Smooth muscle cell (in vitro differentiated cells): ENCODE data around the gene CIAO2A. TPM values are rescaled to one million over a fixed set of nuclear protein-coding genes. Genes with fewer than 3 reads are reported as not detected.

Experiments
- DNase-seq: peaks from one replicate; lab custom pipeline; 2025; ENCODE audit not compliant: unreplicated experiment; lab: John Stamatoyannopoulos, UW
- H2AFZ ChIP-seq: fragments of 200-600 bp; sonication (generic); 2 replicates; pipeline ENCODE4 v1.6.0; 2016; ENCODE audit warnings: antibody characterized with exemption, low read depth, mild to moderate bottlenecking
- H3F3A ChIP-seq: fragments of 200-600 bp; sonication (generic); 2 replicates; pipeline ENCODE4 v1.6.0; 2017; ENCODE audit warnings: antibody characterized with exemption, low read depth
- H3K27ac ChIP-seq: fragments of 200-600 bp; sonication (generic); 2 replicates; pipeline ENCODE4 v1.5.1; 2016; ENCODE audit warnings: low read depth, mild to moderate bottlenecking
- H3K27me3 ChIP-seq: fragments of 200-600 bp; sonication (generic); 2 replicates; pipeline ENCODE4 v1.6.1; 2016; ENCODE audit warnings: low read depth, mild to moderate bottlenecking
- H3K36me3 ChIP-seq: fragments of 200-600 bp; sonication (generic); 2 replicates; pipeline ENCODE4 v1.5.1; 2016; ENCODE audit warnings: low read depth
- H3K4me1 ChIP-seq: fragments of 200-600 bp; sonication (generic); 2 replicates; pipeline ENCODE4 v1.5.1; 2016; ENCODE audit warnings: low read depth
- H3K4me2 ChIP-seq: fragments of 200-600 bp; sonication (generic); 2 replicates; pipeline ENCODE4 v1.6.0; 2016; ENCODE audit warnings: mild to moderate bottlenecking
- H3K4me3 ChIP-seq: fragments of 200-600 bp; sonication (generic); 2 replicates; pipeline ENCODE4 v1.5.1; 2016; ENCODE audit warnings: mild to moderate bottlenecking
- H3K79me2 ChIP-seq: fragments of 200-600 bp; sonication (generic); 2 replicates; pipeline ENCODE4 v1.6.0; 2016; ENCODE audit warnings: low read depth, mild to moderate bottlenecking
- H3K9ac ChIP-seq: fragments of 200-600 bp; sonication (generic); 2 replicates; pipeline ENCODE4 v1.6.0; 2016; ENCODE audit warnings: low read depth
- H3K9me3 ChIP-seq: fragments of 200-600 bp; sonication (generic); replicated peaks from 2 replicates; pipeline ENCODE4 v1.5.1; 2016; ENCODE audit warnings: low read depth
- H4K20me1 ChIP-seq: fragments of 200-600 bp; sonication (generic); 2 replicates; pipeline ENCODE4 v1.6.0; 2016; ENCODE audit warnings: low read depth
- CTCF ChIP-seq: fragments of 200-600 bp; sonication (generic); IDR thresholded peaks from 2 replicates; pipeline ENCODE4 v1.5.1; 2017; ENCODE audit warnings: borderline replicate concordance, mild to moderate bottlenecking, antibody characterized with exemption; ENCODE audit not compliant: insufficient read depth, poor library complexity, severe bottlenecking
- WGBS: methylation state at CpG from one replicate; pipeline ENCODE4 v1.1.7; 2016; ENCODE audit warnings: low lambda C conversion rate; 5-methylcytosine and 5-hydroxymethylcytosine counted together
- polyA plus RNA-seq: library from polyadenylated mRNA; unstranded; fragments of >200 nt; fragmentation: Nextera tagmentation; extraction: Ambion mirVana; gene quantifications from 2 replicates; pipeline ENCODE4 v1.2.1, GENCODE V29; 2016
- total RNA-seq: library from RNA; depleted of rRNA; stranded (reverse); fragments of >200 nt; gene quantifications from 2 replicates; pipeline ENCODE4 v1.2.3, GENCODE V29; 2014

The CIAO2A gene
- total and polyA plus RNA-seq, 2 experiments from 2014 or later: 110 to 123 TPM

GRCh38 chr15:64138331-64138941, 44.8 kb upstream of the CIAO2A start:
- H3K27ac ChIP-seq: no peak overlapping the region
- H3K79me2 ChIP-seq: no peaks in the 10 kb centered on the region
- no peaks in the 10 kb centered on the region for H3K36me3 ChIP-seq
- H3K27me3 ChIP-seq: no peaks in the 10 kb centered on the region
- H3K4me3 ChIP-seq: no peak overlapping the region
- H3K4me1 ChIP-seq: no peaks in the 10 kb centered on the region
- TF ChIP-seq CTCF: no peak
- no peaks in the 10 kb centered on the region for H3K9me3 ChIP-seq
- no peak overlapping the region for H3K9ac ChIP-seq
- WGBS: 96% methylated on average over 4 of the region's 4 CpGs
- no peaks in the 10 kb centered on the region for H4K20me1 ChIP-seq
- H2AFZ ChIP-seq: no peak overlapping the region
- H3F3A ChIP-seq: no peaks in the 10 kb centered on the region
- no peak for DNase-seq
- H3K4me2 ChIP-seq: no peak overlapping the region

- Histone ChIP-seq H3K36me3 (no peaks in the 10 kb centered on the region), H3K27ac (no peak overlapping the region), H3K4me2 (no peak overlapping the region), H3K4me3 (no peak overlapping the region), H4K20me1 (no peaks in the 10 kb centered on the region), H3K9me3 (no peaks in the 10 kb centered on the region), H3F3A (no peaks in the 10 kb centered on the region), H3K27me3 (no peaks in the 10 kb centered on the region), H3K79me2 (no peaks in the 10 kb centered on the region), H3K4me1 (no peaks in the 10 kb centered on the region), H3K9ac (no peak overlapping the region), H2AFZ (no peak overlapping the region)
- no peak for DNase-seq
- 90% methylated on average over 8 of the region's 8 CpGs for WGBS
- TF ChIP-seq CTCF: no peak
Observed at GRCh38 chr15:64137226-64137833, 43.7 kb upstream of the CIAO2A start.

GRCh38 chr15:64136347-64136746, 42.7 kb upstream of the CIAO2A start:
- Histone ChIP-seq H3K27ac (no peak overlapping the region), H3K9ac (no peak overlapping the region), H3K27me3 (no peaks in the 10 kb centered on the region), H3K36me3 (no peaks in the 10 kb centered on the region), H4K20me1 (no peaks in the 10 kb centered on the region), H3K4me3 (no peak overlapping the region), H3K79me2 (no peaks in the 10 kb centered on the region), H2AFZ (no peak overlapping the region), H3F3A (no peaks in the 10 kb centered on the region), H3K9me3 (no peaks in the 10 kb centered on the region), H3K4me1 (no peaks in the 10 kb centered on the region), H3K4me2 (no peak overlapping the region)
- no peak for TF ChIP-seq CTCF
- WGBS: 97% methylated on average over 7 of the region's 7 CpGs
- DNase-seq: no peak

- H2AFZ ChIP-seq: no peak overlapping the region
- TF ChIP-seq CTCF: no peak
- H3K27me3 ChIP-seq: no peaks in the 10 kb centered on the region
- H3K4me1 ChIP-seq: no peaks in the 10 kb centered on the region
- 95% methylated on average over 9 of the region's 9 CpGs for WGBS
- no peak for DNase-seq
- H3K36me3 ChIP-seq: peaks cover 11% of the 10 kb centered on the region
- no peak overlapping the region for H3K4me2 ChIP-seq
- no peaks in the 10 kb centered on the region for H3K79me2 ChIP-seq
- no peaks in the 10 kb centered on the region for H4K20me1 ChIP-seq
- no peak overlapping the region for H3K4me3 ChIP-seq
- no peaks in the 10 kb centered on the region for H3F3A ChIP-seq
- H3K27ac ChIP-seq: no peak overlapping the region
- H3K9ac ChIP-seq: no peak overlapping the region
- no peaks in the 10 kb centered on the region for H3K9me3 ChIP-seq
Observed at GRCh38 chr15:64134345-64134829, 40.7 kb upstream of the CIAO2A start.
